CD4-positive, alpha-beta T cell treated with Interferon alpha-2 for 1 hour (primary cell): ENCODE results near the gene VSIG10L2.
"Not testable (repeated sequence)": the region's sequence is repeated elsewhere in the genome, so short reads cannot be mapped to it uniquely, and the experiment has no call there.

Source experiments
- DNase-seq, 2 donors: peaks; one replicate each; pipeline ENCODE4 v3.0.0-alpha.2; 2020 to 2022

The VSIG10L2 gene

DNA sequence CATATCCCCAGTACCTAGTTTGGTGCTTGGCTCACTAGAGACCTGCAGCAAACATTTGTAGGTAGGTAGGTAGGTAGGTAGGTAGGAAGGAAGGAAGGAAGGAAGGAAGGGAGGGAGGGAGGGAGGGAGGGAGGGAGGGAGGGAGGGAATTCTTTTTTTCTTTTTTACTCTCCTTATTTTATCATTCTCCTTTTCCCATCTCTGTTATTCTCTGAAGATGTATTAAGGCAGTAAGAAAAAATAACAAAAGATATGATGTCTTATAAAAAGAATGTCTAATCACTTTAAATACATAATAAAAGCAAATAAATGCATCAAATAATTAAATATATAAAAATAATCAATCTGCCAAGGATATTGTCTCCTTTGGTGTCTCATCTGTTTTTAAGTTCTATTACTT is 28.4 kb downstream of the VSIG10L2 start:
- DNase-seq = no peak

DNA sequence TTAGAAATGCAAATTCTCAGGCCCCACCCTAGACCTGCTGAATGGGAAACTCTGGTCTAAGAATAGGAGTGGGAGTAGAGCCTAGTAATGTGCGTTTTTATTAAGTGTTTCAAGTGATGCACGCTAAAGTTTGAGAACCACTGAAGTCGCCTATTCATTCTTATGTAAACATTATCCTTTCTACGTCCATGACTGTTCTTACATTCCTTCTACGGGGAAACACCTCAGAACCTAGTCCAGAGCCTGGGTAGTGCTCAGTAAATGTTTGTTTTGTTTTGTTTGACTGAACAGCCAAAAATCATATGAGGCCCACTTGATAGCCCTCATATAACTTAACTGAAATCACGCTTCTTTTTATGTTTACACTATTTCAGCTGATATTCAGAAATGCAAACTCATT is 29.8 kb downstream of the VSIG10L2 start:
- DNase-seq = no peak

DNA sequence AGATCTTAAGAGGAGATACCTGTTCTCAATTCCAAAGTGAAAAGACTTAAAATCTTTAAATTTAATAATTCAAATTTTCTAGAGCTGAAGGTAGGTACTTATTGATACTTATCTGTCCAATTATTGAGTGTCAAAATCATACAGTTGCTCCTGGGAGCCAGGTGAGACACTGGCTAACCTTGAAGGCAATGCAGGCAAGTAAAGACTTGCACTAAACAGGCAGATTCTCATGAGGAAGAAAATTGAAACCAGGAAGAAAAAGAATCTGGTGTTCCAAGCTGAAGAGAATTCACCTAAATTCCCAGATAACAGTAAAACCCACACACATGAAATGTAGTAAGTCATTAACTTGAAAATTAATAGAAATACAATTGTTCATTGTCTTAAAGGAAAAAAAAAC is 30.3 kb downstream of the VSIG10L2 start:
- no peak for DNase-seq

DNA sequence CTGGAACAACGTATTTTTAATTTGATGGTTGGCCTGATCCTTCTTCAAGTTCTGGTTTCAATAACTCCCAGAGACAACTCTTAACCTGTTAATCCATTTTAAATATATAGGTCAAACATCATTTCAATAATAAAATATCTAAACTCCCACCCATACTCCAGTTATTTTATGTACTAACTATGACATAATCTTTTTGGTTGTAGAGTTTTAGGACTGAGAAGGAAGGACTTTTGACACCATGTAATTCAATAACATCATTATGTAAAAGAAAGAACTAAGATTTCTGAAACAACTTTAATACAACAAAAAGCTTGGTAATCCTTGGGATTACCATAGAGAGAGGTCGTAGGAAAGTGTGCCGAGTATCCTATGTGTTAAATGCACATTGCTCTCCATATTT is 31.5 kb downstream of the VSIG10L2 start:
- no peak for DNase-seq

DNA sequence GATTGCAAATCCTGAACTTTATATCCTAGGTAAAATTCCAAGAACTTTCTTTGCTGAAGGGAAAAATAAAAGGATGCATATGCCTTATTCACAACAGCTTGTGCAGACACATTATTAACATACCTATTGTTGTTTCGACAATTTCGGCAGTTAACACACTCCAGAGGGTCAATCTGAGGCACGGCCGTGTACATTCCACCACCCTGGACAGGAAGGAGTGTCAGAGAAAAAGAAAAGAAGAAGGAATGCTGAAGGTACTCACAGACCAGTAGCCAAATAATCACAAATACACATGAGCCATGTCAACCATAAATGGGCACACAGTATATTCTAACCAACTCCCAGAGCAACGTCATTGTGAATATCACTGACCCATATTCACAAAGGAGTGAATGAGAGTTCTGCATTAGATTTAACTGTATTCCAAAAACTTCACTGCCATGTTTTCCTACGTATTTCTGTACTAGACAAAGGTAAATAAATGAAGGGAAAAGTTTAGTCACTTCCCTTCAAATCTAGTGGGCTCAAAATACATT is 32.4 kb downstream of the VSIG10L2 start:
- DNase-seq = no peak

DNA sequence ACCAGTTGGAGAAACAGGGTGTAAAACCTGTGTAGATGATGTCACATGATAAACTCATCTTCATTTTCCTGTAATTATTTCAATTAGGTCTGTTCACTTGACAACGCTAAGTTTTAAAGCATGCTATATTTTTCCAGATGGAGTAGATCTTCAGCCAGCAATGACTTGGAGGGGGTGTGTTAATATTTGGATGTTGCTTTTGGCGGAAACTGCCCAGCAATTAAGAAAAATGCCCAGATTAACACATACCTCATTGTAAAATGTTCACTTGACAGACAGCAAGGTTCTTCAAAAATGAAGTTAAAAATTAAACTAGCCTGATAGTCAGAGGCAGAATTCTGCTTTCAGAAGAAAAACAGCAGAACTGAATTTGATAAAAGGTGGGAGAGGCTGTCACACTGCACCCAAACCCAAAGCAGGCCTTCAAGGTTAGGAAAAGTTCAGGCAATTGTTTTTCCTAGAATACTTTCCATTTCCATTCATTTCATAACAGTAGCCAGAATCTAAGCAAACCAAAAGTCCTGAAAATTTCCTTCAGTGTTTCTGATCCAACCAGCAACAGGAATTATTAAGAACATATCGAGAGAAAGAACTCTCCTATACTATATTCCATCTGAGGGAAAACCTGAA is 33.0 kb downstream of the VSIG10L2 start:
- DNase-seq = no peak

DNA sequence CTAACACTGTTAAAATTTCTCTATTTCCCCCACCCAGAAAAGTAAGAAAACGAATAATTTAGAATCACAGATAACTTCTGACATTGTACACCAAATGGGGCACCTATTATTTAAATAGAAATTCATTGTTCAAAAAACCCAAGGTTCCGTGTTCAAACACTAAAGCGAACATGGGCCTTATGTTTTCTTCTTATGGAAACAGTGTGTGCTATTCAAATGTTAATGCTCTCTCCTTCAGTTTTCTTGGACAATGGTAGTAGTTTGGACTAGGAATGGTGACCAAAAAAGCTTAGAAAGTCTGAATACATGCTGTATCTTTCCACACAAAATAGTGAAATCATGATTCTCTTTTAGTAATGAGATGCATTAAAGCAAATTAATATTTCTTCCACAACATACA is 33.7 kb downstream of the VSIG10L2 start:
- no peak for DNase-seq

DNA sequence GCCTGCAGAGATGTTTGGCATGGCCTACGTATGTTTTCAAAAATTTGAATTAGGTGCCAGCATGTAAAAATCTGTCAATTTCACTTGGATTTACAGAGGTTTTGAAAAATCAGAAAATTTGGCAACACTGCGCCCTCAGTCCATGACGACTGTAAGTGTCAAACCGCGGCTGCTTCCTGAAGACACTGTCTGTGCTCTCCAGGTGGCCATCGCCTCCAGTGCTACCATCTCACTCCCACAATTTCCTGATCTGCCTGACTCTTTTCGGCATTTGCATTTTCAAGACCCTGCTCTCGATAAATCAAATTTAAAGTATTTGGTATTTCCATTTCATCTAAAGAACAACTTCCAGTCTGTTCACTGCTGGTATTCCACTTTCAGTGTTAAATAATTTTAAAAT is 34.6 kb downstream of the VSIG10L2 start:
- no peak for DNase-seq

DNA sequence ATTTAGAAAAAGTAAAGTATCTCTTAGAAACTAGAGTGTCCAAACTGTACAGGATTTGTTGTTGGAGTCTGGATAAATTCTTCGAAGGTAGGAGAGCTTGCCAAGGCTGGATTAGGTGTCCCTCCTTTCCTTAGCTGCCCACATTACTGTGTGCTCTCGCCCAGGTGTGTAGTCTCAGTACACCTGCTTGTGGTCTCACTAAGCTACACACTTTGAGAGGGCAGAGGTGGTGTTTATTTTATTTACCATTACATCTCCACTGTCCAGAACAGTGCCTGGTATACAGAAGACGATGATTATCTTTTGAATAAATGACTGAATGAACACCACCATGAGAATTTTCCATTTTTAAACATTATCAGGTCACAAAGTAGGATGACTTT is 36.5 kb downstream of the VSIG10L2 start:
- no peak for DNase-seq

DNA sequence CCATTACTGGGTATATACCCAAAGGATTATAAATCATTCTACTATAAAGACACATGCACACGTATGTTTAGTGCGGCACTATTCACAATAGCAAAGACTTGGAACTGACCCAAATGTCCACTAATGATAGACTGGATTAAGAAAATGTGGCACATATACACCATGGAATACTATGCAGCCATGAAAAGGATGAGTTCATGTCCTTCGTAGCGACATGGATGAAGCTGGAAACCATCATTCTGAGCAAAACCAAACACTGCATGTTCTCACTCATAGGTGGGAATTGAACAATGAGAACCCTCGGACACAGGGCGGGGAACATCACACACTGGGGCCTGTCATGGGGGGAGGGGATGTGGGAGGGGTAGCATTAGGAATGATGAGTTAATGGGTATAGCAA is 40.1 kb downstream of the VSIG10L2 start:
- DNase-seq = not testable (repeated sequence)

DNA sequence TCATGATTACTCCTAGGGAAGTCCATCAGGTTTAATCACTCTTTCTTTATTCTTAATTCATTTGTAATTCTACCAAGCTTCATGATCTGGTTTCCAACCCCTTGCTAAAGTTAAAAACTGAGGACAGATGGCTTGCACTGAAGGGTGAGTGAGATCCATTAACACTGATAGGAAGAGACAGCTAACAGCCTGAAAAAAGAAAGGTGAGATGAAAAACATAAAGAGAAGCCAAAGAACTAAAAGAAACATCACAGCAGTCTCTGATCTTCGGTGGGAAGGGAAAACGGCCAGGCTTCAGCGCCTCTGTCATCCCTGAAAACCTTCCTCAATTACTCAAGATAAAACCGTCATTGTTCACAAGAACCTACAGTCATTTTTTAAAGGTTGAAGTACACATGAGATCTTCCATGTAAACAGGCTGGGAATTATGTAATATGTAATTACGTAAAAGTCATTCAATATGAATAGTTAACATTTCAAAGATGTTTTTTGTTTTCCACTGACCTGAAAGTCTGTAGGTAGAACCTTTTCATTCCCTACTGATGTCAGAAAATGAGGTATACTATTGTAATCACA is 41.3 kb downstream of the VSIG10L2 start:
- no peak for DNase-seq

DNA sequence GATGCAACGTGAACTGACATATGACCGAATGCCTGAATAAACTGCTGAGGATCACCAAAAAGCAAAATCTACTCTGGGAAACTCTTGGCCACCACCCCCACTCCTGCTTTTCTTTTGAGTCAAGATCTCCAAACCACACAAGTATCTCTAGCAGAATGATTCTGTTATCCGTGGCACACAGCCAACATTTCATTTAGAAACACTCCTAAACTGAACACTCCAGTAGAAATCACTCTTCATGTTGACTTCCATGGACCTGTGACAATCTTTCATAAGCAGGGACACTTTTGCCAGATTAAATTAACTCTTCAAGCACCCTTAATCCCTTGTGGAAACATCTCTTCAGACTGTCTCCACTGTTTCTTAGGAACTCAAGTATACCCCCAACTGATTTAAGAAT is 44.4 kb downstream of the VSIG10L2 start:
- DNase-seq = no peak

DNA sequence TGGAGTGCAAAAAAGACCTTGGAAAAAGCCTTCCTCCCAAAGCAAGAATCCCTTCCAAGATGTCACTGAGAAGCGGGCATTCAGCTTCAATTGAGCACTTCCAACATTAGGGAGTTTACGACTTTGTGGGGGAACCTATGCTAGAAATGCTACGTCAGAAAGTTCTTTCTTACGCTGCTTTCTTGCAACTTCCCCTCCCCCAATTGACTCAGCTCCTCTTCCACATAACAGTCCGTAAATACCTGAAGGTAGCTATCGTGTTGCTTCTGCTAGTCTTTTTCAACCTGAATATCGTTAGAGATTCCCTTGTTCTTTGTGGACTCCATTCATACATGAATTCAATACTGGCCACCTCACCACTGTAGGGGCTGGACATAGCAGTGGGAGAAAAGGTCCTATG is 47.0 kb downstream of the VSIG10L2 start:
- no peak for DNase-seq

DNA sequence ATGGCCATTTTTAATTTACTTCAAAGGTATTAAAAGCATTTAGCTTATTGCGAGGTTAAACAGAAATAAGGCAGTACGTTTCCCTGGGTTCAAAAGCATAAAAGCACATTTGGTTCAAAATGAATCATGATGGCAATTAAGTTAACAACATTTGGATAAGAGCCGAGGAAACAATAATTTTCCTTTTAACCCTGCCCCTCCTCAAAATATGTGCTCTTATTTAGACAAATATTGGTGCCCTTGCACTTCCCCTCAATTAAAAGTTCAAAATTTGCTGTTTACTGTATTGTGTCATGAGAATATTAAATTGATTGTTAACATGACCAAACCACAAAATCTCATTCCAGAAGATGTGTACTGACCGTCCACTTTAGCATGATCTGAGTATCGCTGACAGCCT is 48.7 kb downstream of the VSIG10L2 start:
- no peak for DNase-seq

DNA sequence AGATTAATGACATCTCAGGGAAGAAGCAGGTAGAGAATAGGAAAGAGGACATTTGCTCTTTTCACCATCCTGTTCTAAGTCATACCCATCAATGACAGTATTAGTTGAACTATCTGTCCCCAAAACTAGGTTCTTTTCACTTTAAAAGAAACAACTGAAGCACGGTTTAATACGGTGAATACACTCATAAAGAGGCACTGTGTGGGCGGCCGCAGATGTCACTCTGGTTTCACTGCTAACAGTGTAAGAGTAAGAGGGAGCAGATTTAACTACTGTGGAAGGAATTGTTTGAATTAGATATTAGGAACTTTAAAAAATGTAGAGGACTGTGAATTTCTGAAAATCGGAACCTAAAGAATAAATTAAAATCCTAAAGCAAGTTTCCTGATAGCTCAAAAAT is 49.5 kb downstream of the VSIG10L2 start:
- no peak for DNase-seq

DNA sequence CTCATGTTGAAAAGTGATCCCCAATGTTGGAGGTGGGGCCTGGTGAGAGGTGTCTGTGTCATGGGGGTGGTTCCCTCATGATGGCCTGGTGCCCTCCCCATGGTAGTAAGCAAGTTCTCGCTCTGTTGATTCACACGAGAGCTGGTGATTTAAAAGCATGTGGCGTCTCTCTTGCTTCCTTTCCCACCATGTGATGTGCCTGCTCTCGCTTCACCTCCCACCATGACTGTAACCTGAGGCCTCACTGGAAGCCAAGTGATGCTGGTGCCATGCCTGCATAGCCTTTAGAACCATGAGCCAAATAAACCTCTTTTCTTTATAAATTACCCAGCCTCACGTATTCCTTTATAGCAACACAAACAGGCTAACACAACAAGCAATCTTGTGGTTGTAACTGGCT is 52.4 kb downstream of the VSIG10L2 start:
- no peak for DNase-seq

DNA sequence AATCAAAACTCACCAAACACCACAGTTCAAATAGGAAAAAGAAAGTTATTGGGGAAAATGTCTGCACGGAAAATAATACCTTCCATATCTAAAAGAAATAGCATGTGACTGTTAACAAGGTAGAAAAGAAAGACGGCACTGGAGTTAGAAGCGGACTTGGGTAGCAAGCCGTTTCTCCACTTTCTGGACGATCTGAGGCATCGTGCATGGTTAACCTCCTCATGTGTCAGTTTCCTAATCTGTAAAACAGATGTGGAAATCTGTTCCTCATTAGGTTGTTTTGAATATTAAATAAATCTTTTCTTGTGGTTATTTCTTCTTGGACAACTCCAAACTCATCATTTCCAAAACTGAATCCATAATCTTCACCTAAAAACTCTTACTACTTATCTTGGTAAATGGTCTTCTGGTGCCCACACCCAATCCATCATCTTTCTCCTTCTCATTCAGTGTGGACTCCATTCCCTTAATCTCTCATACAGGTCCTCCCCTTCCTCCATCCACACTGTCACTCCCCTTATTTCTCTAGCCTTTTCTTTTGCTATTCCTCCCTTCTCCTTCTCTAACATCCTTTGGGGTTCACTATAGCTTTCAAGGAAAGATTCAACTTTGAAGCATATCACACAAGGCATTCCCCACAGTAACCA is 53.5 kb downstream of the VSIG10L2 start:
- no peak for DNase-seq

DNA sequence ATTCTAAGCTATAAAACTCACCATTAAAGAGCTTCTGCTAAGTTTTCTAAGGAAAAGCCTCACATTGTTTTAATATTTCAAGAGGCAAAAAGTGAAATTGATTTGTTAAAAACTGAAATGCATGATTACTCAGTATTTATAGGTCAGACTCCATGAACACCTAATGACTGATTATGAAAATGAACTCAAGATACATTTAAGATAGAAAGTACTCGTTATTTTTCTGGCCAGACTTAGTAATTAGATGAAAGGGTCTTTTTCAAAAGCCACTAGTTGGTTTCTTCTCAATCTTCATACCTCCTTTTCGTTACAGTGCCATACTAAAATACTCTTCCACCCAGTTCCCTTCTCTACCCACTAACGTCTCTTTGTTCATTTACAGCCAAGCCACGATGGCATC is 56.3 kb downstream of the VSIG10L2 start:
- DNase-seq = no peak
